NCI-H128 (cell line): ENCODE measurements around the gene INPP5J.

Experiments
- DNase-seq: peaks from one replicate; lab custom pipeline; 2025; ENCODE audit not compliant: unreplicated experiment; lab: John Stamatoyannopoulos, UW

INPP5J gene

DNA sequence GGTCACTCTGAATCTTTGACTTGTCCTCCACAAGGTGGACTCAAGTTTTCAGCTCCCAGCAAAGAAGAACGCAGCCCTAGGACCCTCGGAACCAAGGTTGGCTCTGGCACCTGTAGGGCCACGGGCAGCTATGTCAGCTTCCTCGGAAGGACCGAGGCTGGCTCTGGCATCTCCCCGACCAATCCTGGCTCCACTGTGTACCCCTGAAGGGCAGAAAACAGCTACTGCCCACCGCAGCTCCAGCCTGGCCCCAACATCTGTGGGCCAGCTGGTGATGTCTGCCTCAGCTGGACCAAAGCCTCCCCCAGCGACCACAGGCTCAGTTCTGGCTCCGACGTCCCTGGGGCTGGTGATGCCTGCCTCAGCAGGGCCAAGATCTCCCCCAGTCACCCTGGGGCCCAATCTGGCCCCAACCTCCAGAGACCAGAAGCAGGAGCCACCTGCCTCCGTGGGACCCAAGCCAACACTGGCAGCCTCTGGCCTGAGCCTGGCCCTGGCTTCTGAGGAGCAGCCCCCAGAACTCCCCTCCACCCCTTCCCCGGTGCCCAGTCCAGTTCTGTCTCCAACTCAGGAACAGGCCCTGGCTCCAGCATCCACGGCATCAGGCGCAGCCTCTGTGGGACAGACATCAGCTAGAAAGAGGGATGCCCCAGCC, 2.2 kb downstream of the INPP5J start:
- no peak for DNase-seq

DNA sequence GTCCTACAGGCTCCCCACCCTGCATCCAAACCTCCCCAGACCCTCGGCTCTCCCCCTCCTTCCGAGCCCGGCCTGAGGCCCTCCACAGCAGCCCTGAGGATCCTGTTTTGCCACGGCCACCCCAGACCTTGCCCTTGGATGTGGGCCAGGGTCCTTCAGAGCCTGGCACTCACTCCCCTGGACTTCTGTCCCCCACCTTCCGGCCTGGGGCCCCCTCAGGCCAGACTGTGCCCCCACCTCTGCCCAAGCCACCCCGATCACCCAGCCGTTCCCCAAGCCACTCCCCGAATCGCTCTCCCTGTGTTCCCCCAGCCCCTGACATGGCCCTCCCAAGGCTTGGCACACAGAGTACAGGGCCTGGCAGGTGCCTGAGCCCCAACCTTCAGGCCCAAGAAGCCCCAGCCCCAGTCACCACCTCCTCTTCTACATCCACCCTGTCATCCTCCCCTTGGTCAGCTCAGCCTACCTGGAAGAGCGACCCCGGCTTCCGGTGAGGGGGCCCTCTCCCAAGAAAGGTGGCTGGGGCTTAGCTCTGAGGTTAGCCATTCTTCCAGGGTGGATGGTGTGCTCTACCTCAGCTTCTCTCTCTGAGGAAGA, 2.9 kb downstream of the INPP5J start:
- DNase-seq = no peak

DNA sequence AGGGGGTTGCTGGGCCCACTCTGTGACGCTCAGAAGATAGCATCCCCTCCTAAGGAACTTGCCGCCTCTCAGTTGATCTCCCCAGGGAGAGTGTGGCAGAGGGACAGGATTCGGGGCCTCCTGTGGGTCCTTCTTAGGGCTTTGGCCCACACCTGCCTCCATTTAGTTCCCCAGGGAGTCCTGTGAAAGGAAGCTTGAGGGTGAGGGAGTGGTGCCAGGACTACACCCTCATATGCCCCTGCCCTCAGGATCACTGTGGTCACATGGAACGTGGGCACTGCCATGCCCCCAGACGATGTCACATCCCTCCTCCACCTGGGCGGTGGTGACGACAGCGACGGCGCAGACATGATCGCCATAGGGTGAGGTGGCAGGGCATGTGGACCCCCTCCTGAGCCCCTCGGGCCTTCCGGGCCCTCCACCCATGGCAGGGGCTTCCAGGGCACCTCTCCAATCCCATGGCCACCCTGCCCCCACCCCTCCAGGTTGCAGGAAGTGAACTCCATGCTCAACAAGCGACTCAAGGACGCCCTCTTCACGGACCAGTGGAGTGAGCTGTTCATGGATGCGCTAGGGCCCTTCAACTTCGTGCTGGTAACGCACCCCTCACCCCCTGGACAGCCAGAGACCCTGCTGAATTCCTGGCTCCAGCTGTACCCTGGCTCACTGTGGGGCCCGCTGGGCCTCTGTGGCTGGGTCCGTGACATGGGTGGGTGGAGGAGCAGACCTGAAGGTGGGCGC, 3.5 kb downstream of the INPP5J start:
- DNase-seq = no peak

DNA sequence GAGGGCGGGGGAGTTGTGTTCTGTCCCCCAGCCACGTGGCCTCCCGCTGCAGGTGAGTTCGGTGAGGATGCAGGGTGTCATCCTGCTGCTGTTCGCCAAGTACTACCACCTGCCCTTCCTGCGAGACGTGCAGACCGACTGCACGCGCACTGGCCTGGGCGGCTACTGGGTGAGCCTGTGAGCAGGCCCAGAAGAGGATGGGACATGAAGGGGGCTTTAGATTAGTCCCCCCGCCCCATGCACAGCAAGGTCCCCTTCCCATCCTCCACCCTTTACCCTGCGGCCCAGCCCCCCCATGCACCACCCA, 4.1 kb downstream of the INPP5J start:
- no peak for DNase-seq

DNA sequence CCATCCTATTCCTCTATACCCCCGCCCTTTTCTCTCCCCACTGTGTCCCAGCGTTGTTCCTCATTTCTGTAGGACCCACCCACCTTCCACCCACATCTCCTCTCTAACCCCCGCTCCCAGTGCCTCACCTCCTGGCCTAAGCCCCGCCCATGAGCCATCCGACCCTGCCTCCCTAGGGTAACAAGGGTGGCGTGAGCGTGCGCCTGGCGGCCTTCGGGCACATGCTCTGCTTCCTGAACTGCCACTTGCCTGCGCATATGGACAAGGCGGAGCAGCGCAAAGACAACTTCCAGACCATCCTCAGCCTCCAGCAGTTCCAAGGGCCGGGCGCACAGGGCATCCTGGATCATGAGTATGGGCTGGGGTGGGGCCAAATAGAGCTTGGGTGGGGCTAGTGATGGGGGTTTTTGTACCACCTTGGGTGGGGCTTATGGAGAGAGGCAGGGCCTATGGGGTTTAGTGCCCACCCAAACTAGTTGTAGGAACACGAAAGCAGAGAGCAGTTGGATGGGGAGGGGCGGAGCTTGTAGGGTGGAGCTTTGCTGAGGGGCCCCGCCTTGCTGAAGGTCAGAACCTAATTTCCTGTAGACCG, 4.5 kb downstream of the INPP5J start:
- no peak for DNase-seq

DNA sequence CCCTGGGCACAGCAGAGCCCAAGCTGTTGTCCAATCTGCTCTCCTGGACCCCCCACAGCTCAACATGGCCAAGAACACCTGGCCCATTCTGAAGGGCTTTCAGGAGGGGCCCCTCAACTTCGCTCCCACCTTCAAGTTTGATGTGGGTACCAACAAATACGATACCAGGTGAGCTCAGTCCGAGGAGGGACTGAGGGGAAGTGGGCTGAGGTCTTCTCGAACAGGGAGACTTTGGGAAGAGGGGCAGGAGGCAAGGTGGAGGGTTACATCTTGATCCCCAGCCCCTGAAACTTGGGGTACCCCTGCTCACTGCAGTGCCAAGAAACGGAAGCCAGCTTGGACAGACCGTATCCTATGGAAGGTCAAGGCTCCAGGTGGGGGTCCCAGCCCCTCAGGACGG, 5.4 kb downstream of the INPP5J start:
- no peak for DNase-seq

DNA sequence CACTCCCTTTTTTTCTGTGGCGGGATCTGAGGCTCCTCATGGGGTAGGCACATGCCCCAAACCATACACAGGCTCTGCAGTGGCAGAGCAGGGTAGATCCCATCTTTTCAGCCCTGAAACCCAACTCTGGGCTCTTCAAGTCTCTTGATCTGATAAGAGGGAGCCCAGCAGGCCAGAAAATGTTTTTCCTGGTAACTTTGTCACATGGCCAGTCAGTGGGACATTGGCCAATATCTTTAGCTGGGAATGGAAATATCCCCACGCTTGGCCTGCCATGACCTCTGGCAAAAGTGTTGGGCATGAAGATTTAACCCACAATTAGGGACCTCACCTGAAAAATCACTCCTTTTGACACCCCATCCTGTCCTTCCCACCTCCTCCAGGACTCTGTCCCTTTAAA, 8.1 kb downstream of the INPP5J start:
- no peak for DNase-seq

DNA sequence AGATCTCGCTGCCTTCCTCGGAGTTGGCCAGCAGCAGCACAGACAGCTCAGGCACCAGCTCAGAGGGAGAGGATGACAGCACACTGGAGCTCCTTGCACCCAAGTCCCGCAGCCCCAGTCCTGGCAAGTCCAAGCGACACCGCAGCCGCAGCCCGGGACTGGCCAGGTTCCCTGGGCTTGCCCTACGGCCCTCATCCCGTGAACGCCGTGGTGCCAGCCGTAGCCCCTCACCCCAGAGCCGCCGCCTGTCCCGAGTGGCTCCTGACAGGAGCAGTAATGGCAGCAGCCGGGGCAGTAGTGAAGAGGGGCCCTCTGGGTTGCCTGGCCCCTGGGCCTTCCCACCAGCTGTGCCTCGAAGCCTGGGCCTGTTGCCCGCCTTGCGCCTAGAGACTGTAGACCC, 11.1 kb downstream of the INPP5J start:
- no peak for DNase-seq

DNA sequence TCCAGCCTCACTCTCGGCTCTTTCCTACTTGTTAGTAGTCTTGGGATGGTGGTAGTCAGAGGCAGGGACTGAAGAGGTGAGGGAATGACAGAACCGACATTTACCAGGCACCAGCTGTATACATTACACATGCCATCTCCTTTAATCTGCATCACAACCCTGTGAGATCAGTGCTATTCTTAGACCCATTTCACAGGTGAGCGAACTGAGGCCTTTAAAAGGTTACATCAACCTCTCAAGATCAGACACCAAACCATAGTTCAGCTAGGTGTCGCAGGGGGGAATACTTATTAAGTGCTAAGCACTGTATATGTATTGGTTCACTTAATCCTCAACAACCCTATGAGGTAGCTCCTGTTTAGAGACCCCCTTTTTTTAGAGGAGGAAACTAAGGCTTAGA, 11.9 kb downstream of the INPP5J start:
- DNase-seq = no peak

DNA sequence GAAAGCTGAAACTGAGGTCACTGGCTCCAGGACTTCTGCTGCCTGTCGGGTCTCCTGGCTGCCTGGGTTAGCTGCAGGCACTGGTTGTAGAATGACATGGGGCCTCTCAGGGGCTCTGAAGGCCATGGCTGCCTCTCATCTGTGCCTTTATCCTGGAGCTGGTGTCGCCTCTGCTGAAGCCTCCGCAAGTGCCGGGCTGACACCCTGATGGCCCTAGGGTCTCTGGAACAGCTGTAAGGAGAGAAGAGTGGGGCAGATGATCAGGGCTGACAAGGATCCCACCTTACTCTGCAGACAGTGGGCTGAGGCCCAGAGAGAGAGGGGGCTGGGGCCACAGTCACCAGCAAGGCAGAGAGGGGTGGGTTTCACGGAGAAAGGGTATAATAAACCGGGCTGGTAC, 12.9 kb downstream of the INPP5J start:
- no peak for DNase-seq

DNA sequence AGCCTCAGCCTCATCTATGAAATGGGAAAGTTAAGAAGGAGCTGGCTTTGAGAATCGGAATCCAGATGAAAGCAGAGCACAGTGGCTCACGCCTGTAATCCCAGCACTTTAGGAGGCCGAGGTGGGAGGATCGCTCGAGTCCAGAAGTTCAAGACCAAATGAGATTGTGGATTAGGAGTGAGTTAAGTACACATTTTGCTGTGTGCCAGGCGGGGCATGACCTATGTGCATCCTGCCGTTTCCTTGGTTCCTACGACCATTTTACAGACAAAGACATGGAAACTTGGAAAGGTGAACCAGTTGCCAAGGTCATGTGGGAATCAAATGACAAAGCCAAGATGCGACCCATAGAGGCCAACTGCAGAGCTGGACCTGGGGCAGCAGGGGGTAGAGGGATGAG, 13.4 kb downstream of the INPP5J start:
- no peak for DNase-seq

DNA sequence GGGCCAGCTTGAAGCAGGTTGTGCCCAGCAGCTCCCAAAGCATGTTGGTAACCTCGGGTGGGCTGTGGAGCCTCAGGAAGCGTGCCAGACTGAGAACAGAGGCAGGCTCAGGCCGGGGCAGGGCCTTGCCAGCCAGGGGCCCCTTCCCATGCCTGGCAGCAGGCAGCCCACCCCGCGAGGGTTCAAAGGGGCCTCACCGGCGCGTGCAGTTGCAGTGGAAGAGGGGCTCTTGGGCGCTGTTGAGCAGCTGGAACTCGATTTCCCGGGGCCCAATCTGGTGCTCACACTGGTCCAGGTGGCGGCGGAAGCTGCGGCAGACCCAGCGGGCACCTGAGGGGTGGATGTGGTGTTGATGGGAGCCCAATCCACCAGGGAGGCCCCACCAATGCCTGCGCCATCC, 13.9 kb downstream of the INPP5J start:
- no peak for DNase-seq

DNA sequence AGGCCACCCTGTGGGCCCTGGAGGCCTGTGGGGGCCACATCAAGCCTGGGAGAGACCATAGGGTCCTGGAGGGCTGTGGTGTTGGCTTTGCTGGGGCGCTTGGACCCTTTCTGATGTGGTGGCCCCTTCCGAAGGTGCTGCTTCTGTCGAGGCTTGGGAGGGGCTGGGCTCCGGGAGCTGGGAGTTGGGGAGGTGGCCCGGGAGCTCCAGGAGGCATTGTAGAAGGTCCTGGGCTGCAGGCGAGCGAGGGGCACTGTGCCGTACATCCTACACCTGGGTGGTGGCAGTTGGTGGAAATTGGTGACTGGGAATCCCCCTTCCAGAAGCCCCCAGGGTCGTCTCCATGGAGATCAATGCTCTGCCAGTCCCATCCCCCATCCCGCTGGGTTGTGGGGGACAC, 15.0 kb downstream of the INPP5J start:
- no peak for DNase-seq

DNA sequence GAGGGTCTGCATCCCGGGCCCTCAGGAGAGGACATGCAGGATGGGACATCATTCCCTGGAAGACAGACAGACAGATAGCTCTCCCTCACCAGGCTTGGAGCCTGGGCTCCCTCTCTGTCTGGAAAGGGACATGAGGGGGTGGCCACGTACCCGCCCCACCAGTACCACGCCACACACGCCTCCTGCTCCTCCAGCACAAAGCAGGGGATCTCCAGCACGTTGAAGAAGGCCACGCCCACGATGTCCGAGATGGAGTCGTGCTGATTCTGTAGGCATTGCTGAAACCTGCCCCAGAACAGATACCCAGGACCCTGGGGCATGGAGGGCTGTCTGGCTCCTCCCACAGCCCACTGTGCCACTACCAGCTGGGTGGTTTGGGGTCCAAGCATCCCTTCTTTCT, 15.4 kb downstream of the INPP5J start:
- DNase-seq = no peak

DNA sequence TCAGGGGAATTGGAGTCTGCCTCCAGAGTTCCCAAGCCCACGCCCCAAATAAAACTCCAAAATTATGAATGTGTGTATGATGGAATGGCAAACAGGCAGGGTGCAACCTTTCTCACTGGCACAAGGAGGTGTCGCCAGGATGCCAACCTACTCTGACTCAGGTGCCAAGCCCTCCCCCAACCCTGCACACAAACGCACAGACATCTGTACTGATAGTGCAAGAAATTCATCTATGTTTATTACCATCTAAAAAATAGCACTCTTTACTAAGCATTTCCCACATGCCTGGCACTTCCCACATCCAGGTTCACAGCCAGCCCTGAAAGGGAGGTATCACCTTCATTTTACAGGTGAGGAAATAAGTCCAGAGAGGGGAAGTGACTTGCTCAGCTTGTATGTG, 16.3 kb downstream of the INPP5J start:
- DNase-seq = no peak

DNA sequence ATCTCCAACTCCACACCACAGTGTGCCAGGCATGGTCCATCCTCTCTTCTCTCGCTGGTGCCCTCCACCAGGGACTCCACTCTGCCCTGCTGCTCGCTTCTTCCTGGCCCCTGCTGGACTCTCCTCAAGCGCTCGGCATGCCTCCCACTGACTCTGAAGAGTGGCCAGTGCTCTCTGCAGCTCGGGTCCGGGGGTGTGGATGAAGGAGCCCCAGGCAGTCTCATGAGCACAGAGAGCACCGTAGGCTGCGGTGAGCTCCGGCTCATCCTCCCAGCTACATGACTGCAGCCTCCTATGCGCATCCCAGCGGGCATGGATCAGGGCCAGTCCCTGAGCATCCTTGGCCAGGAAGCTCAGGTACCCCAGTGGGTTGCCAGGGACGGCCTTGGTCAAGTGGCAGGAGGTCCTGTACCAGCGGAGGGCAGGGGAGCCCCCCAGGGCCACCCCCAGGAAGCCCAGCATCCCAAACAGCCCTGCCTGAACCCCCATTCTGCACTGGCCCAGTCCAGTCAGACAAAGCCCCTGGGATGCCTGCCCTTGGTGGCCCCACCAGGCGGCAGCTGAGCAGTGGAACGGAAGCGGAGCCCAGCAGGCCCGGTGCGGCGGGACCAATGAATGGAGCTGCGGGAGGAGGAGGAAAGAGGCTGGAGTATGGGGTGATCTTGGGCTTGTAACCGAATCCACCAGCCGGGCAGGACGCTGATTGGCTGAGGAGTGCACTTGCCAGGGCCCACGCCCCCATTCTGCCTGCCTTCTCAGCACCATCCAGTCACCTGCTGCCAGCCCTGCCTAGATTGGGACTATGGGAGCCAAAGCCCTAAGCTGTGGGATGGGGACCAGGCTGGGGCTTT, 17.3 kb downstream of the INPP5J start, which contains the start of gene PLA2G3:
TSS of gene PLA2G3 (minus strand) at position 643 of the 851 bp plus-strand sequence. CDS start at position 489, 154 bp downstream.
- peak; percentile 76 for DNase-seq

DNA sequence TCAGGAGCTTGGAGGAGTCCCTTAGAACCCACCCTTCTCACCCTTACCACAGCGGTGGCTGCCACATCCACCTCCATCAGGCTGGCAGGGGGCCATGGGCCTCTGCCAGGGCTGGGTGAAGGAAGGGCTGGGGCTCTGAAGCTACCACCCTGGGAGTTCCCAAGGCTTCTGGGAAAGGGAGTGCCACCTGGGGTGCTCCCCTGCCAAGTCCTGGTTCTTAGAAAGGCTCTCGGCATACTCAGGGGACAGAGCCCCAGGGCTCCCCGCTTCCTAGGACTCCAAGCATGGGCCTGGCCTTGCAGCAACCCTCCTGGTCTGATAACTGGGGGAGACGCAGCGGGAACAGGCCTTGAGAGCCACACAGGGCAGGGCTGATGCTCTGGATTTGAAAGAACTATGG, 18.0 kb downstream of the INPP5J start:
- no peak for DNase-seq

DNA sequence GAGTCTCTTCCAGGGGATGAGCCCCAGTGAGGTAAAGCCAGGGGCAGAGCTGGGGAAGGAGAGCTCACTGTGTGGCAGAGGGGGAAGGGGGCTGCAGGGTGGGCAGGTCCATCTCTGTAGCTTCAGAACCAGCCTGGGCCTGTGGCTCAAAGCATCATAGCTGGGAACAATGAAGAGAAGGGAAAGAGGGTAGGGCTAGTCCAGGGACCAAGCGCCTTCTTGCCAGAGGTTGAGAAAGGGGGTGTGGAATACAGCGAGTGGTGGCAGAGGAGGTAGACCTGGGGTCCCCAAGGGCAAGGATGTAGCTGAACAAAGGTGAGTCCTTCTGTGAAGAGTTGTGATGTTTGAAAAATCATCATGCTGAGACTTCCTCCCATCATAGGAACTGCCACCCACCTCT, 18.8 kb downstream of the INPP5J start:
- no peak for DNase-seq

DNA sequence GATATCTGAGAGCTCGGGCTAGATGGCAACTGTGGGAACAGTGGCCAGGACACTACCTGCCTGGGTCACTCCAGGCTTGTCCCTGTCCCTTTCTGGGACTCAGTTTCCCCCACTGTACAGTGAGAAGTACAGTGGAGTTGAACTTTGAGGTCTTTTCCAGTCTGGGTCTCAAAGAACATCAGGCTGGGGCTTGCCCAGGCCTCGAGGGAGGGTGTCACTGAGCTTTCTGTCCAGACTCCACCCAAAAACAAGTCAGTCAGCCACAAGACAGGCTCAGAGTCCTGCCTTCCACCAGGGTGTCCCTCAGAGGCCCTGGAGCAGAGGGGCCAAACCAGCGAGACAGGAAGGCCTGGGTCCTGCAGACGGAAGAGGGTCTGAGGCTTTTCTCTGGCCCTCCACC, 19.5 kb downstream of the INPP5J start:
- no peak for DNase-seq

DNA sequence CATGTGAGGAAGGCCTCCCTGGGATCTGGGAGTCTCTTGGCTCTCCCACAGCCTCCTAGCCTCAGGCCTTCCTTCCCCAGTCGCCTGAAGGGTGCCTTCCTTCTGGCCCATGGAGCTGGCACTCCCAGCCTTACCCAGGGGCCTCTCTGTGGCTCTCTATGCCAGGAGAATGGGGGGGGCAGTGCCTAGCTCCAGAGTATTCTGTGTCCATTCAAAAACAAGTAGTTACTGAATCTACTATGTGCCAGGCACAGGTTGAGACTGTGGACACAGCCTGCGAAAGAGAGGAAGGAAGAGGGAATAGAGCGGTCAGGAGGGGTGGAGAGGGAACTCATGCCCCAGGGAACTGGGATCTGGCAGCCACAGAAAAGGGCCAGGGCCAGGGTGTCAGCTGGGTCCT, 20.3 kb downstream of the INPP5J start:
- no peak for DNase-seq

DNA sequence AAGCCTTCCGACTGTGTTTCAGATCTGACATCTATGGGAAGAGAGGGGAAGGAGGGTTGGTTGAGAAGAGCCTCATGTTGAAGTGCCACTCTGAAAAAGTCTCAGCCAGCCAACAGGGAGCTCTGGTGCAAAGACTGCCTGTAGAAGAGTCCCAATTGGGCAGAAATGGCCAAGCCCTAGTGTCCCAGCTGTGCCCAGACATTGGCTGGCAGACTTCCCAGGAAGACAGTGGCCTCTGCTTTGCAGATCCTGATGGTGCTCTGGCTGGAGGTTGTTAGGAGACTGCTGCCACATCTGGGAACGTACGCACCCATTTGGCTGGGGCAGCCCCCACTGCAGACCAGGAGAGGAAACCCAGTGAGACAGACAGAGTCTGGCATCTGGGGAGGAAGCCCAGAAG, 20.8 kb downstream of the INPP5J start:
- DNase-seq = no peak
